HUES6 (cell line): ENCODE data around the gene TAF9.
"Not testable (repeated sequence)": the region's sequence is repeated elsewhere in the genome, so short reads cannot be mapped to it uniquely, and the experiment has no call there.

ENCODE experiments used
- H3K27ac ChIP-seq: 2 replicates; pipeline ENCODE4 v1.7.0; 2013; ENCODE audit warnings: low read depth, mild to moderate bottlenecking, low read length, inconsistent platforms
- H3K27me3 ChIP-seq: 2 replicates; pipeline ENCODE4 v1.6.1; 2013; ENCODE audit warnings: low read length; ENCODE audit not compliant: control insufficient read depth, insufficient read depth
- H3K36me3 ChIP-seq: 2 replicates; pipeline ENCODE4 v1.6.1; 2013; ENCODE audit warnings: low read length; ENCODE audit not compliant: control insufficient read depth, insufficient read depth
- H3K4me1 ChIP-seq: 2 replicates; pipeline ENCODE4 v1.6.1; 2013; ENCODE audit warnings: low read length; ENCODE audit not compliant: control insufficient read depth, insufficient read depth
- H3K4me3 ChIP-seq: 2 replicates; pipeline ENCODE4 v1.5.1; 2013; ENCODE audit warnings: low read depth, low read length
- H3K9ac ChIP-seq: one replicate; pipeline ENCODE4 v1.6.1; 2013; ENCODE audit warnings: mild to moderate bottlenecking, low read length
- H3K9me3 ChIP-seq: 2 replicates; pipeline ENCODE4 v1.6.1; 2013; ENCODE audit warnings: low read depth, low read length; ENCODE audit not compliant: control insufficient read depth, insufficient read depth

The TAF9 gene

GRCh38 chr5:69370335-69370734, 1.0 kb upstream of the TAF9 start:
- Histone ChIP-seq H3K4me3 (peak overlapping the region; percentile 87), H3K9ac (peak overlapping the region; percentile 99), H3K36me3 (peaks cover 35% of the 10 kb centered on the region)
- H3K4me1 ChIP-seq, H3K9me3 ChIP-seq, H3K27me3 ChIP-seq, H3K27ac ChIP-seq: not testable (repeated sequence)

DNA sequence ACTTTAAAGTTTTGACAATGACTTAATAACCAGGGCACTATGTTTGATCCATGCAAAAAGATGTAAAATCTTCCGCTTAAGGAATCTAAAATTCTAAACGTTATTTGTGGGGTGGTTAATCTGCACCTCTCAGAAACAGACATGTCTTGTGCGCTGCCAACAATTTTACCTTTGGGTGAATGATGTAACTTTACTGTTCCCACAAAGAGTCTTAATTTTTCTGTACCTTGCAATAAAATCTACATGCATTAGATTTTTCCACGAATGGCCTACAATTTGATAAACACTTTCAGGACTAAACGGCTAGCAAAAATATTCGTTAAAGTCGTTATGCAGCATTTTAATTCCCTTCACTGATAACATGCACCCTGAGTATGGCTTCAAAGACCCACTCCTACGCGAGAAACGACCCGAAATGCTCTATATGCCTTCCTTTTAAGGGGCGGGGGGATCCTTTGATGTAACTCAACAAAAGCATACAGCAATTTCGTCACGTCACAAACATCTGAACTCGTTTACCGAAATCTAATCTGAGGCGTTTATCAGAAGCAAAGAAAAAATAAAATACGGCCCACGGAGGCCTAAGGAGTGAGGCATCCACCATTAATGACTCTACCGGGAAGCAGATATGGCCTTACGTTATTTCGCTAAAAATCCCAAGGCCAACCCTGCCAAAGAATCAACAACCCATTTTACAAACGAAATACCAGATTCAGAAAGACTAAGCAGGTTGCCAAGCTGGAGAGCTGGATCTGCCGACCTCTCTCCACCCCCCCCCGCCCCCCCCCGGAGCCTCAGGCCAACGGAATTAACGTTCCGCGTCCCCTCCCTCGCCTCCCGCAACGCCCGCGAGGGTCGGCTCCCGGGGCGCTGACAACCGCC, 621 bp downstream of the TAF9 start:
- Histone ChIP-seq H3K9ac (peak overlapping the region; percentile 99), H3K4me3 (peak overlapping the region; percentile 87), H3K36me3 (peaks cover 31% of the 10 kb centered on the region), H3K9me3 (no peaks in the 10 kb centered on the region), H3K27ac (peak overlapping the region; percentile 97), H3K27me3 (no peaks in the 10 kb centered on the region), H3K4me1 (peaks cover 6% of the 10 kb centered on the region)

GRCh38 chr5:69367697-69368279, 1.5 kb downstream of the TAF9 start:
- H3K4me1 ChIP-seq: peaks cover 6% of the 10 kb centered on the region
- no peaks in the 10 kb centered on the region for H3K27me3 ChIP-seq
- H3K36me3 ChIP-seq: peaks cover 35% of the 10 kb centered on the region
- H3K9me3 ChIP-seq: no peaks in the 10 kb centered on the region
- peak overlapping the region; percentile 97; the same call in 1 of the 2 replicates for H3K27ac ChIP-seq
- H3K9ac ChIP-seq: peak overlapping the region; percentile 99
- H3K4me3 ChIP-seq: peak overlapping the region; percentile 87

DNA sequence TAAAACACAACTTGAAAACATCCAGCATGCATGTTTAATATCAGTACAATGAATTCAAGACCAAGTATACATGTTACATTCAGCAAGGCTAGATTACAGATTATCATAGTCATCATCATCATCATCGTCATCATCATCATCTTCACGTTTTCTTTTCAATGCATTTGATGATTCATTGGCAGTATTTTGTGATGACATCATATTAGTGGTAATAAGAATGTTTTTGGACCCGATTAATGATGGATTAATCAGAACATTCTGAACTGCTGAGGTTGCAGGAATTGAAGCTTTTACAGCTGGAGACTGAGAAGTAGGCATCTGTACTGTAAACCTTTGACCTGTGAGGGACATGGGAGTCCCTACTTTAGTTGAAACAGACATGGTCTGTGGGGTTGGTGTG, 4.5 kb downstream of the TAF9 start:
- Histone ChIP-seq H3K9ac (no peak overlapping the region), H3K27ac (no peak overlapping the region), H3K4me1 (peaks cover 6% of the 10 kb centered on the region), H3K36me3 (peaks cover 38% of the 10 kb centered on the region), H3K27me3 (no peaks in the 10 kb centered on the region), H3K4me3 (no peak overlapping the region), H3K9me3 (no peaks in the 10 kb centered on the region)

DNA sequence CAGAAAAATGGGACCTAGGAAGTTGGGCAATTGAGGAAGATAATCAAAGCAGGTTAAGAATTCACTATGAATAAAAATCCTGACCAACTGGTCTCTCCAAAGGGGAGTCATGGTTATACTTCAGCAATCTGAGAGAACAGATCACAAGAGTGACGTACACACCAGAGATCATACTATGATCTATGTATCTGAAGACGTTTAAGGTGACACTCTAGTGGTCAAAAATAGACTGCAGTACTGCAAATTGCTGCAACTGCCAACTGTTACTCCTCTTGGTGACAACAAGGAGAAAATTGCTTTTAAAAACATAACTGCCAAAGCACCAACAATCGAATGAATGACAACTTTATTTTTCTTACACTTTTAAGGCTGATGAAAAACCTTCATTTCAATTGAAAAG, 4.9 kb downstream of the TAF9 start:
- Histone ChIP-seq H3K27me3 (no peaks in the 10 kb centered on the region), H3K9me3 (no peaks in the 10 kb centered on the region), H3K4me1 (peaks cover 6% of the 10 kb centered on the region), H3K36me3 (peaks cover 38% of the 10 kb centered on the region), H3K27ac (no peak overlapping the region), H3K4me3 (no peak overlapping the region), H3K9ac (no peak overlapping the region)

DNA sequence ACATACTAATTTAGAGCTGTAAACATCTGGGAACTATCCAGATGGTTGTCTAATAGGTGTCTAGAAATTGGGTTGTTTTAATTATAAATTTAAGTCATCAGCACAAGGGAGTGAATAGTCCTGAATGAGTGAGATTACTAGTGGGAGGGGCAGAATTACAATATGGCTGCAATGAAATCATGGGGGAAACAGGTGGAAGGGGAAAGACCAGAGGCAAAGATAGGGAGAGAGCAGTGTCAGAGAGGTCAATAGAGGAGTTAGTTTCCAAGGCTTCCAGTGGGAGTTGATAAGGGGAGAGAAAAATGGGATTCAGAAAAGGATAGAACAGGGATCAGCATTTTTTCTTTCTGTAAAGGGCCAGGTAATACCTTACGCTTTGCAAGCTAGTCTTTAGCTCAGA, 8.9 kb downstream of the TAF9 start:
- no peaks in the 10 kb centered on the region for H3K4me1 ChIP-seq
- no peak overlapping the region for H3K9ac ChIP-seq
- H3K27ac ChIP-seq: no peak overlapping the region
- H3K9me3 ChIP-seq: no peaks in the 10 kb centered on the region
- H3K27me3 ChIP-seq: no peaks in the 10 kb centered on the region
- no peak overlapping the region for H3K4me3 ChIP-seq
- peaks cover 27% of the 10 kb centered on the region for H3K36me3 ChIP-seq

GRCh38 chr5:69359699-69360098, 9.6 kb downstream of the TAF9 start:
- Histone ChIP-seq H3K4me3 (no peak overlapping the region), H3K36me3 (peaks cover 26% of the 10 kb centered on the region), H3K4me1 (no peaks in the 10 kb centered on the region), H3K9me3 (no peaks in the 10 kb centered on the region), H3K9ac (no peak overlapping the region), H3K27ac (no peak overlapping the region), H3K27me3 (no peaks in the 10 kb centered on the region)

DNA sequence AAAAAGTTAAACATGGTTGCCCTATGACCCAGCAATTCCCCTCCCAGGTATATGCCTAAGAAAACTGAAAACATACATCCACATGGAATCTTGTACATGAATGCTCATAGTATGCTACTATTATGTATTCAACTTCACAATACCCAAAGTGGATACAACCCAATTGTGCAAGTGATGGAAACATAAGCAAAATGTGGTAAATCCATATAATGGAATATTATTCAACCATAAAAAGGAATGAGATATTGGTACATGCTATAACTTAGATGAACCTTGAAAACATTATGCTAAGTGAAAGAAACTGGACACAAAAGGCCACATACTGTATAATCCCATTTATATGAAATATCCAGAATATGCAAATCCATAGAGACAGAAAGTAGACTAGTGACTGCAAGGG, 18.7 kb downstream of the TAF9 start:
- Histone ChIP-seq H3K27ac (no peak overlapping the region), H3K27me3 (no peaks in the 10 kb centered on the region), H3K9me3 (no peaks in the 10 kb centered on the region), H3K4me3 (no peak overlapping the region), H3K4me1 (no peaks in the 10 kb centered on the region), H3K36me3 (peaks cover 33% of the 10 kb centered on the region), H3K9ac (no peak overlapping the region)

GRCh38 chr5:69343083-69343482, 26.2 kb downstream of the TAF9 start:
- Histone ChIP-seq H3K36me3 (no peaks in the 10 kb centered on the region), H3K27me3 (no peaks in the 10 kb centered on the region), H3K9me3 (no peaks in the 10 kb centered on the region), H3K4me1 (no peaks in the 10 kb centered on the region), H3K4me3 (no peak overlapping the region), H3K27ac (no peak overlapping the region), H3K9ac (no peak overlapping the region)

DNA sequence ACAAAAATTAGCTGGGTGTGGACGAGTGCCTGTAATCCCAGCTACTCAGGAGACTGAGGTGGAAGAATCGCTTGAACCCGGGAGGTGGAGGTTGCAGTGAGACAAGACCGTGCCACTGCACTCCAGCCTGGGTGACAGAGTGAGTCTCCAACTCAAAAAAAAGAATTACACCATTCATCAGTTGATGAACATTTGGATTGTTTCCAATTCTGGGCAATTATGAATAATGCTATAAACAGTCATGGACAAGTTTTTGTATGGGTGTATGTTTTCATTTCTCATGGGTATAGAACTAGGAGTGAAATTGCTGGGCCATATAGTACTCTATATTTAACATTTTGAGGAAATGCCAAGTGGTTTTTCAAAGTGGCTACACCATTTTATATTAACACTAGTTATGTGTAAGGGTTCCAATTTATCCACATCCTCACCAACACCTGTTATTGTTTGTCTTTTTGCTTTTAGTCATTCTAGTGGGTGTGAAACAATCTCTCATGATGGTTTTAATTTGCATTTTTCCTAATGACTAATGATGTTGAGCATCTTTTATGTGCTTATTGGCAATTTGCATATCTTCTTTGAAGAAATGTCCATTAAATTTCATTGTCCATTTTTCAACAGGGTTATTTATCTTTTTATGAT, 27.7 kb downstream of the TAF9 start:
- Histone ChIP-seq H3K9ac (no peak overlapping the region), H3K4me1 (no peaks in the 10 kb centered on the region), H3K4me3 (no peak overlapping the region), H3K36me3 (no peaks in the 10 kb centered on the region), H3K27ac (no peak overlapping the region), H3K9me3 (no peaks in the 10 kb centered on the region), H3K27me3 (no peaks in the 10 kb centered on the region)

DNA sequence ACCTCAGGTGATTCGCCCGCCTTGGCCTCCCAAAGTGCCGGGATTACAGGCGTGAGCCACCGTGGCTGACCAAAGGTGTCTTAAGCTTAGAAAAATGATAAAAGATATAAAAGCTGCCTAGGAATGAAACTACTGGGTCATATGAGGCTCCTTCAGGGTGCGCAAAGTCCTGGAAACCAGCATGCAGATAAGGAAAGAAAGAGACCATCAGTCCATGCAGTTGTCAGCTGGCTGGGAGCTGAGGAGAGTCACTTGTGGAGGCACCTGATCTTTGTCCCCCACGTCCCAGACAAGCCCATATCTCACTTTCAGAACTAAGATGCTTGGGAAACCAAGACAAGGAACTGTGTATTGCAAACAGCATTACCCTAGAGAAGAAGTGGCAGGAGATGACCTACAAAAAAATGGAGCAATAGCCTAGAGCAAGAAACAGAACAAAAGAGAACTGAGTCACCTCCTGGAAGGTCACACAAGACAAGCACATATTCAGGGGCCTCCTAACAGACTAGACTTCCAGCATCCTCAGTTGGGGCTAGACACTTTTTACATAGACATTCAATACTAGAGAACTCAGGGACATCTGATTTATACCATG, 33.9 kb downstream of the TAF9 start:
- Histone ChIP-seq H3K27ac (no peak overlapping the region), H3K36me3 (no peaks in the 10 kb centered on the region), H3K9ac (no peak overlapping the region), H3K27me3 (no peaks in the 10 kb centered on the region), H3K9me3 (no peaks in the 10 kb centered on the region), H3K4me1 (no peaks in the 10 kb centered on the region; the same call in 1 of the 2 replicates), H3K4me3 (no peak overlapping the region)
